H9 (cell line): ENCODE measurements around the gene MAP2. TPM values are rescaled to one million over a fixed set of nuclear protein-coding genes. Genes with fewer than 3 reads are reported as not detected.

Experiments used
- DNase-seq: peaks from one replicate; pipeline ENCODE4 v3.0.0-alpha.2; 2017
- H2AFZ ChIP-seq: one replicate; pipeline ENCODE4 v1.6.1; 2013; ENCODE audit warnings: mild to moderate bottlenecking, low read length, control low read depth, moderate library complexity
- H2AK5ac ChIP-seq: 2 replicates; pipeline ENCODE4 v1.6.1; 2013; ENCODE audit warnings: low read length, control low read depth, mixed read lengths; ENCODE audit not compliant: insufficient read length
- H2BK120ac ChIP-seq: one replicate; pipeline ENCODE4 v1.6.1; 2013; ENCODE audit warnings: low read depth, mild to moderate bottlenecking, low read length, control low read depth, inconsistent platforms; ENCODE audit not compliant: poor library complexity, severe bottlenecking
- H2BK12ac ChIP-seq: 2 replicates; pipeline ENCODE4 v1.6.1; 2013; ENCODE audit warnings: low read length, control low read depth, mixed read lengths, low read depth; ENCODE audit not compliant: insufficient read length
- H2BK15ac ChIP-seq: 2 replicates; pipeline ENCODE4 v1.6.1; 2013; ENCODE audit warnings: low read depth, low read length, control low read depth
- H2BK20ac ChIP-seq: one replicate; pipeline ENCODE4 v1.6.1; 2013; ENCODE audit warnings: low read depth, mild to moderate bottlenecking, low read length, control low read depth, inconsistent platforms; ENCODE audit not compliant: poor library complexity, severe bottlenecking
- H2BK5ac ChIP-seq: 2 replicates; pipeline ENCODE4 v1.6.1; 2013; ENCODE audit warnings: low read length, control low read depth, mixed read lengths; ENCODE audit not compliant: insufficient read length
- H3K14ac ChIP-seq: 2 replicates; pipeline ENCODE4 v1.6.1; 2013; ENCODE audit warnings: low read length, control low read depth; ENCODE audit not compliant: insufficient read depth
- H3K18ac ChIP-seq: 2 replicates; pipeline ENCODE4 v1.6.1; 2013; ENCODE audit warnings: low read depth, mild to moderate bottlenecking, mixed read lengths, low read length, control low read depth; ENCODE audit not compliant: insufficient read length
- H3K23ac ChIP-seq: 2 replicates; pipeline ENCODE4 v1.6.1; 2013; ENCODE audit warnings: low read length, control low read depth, mixed read lengths, low read depth; ENCODE audit not compliant: insufficient read length
- H3K23me2 ChIP-seq: 2 replicates; pipeline ENCODE4 v1.6.1; 2013; ENCODE audit warnings: low read depth, mild to moderate bottlenecking, mixed read lengths, low read length, control low read depth; ENCODE audit not compliant: insufficient read length, poor library complexity, severe bottlenecking
- H3K27ac ChIP-seq: 2 replicates; pipeline ENCODE4 v1.5.1; 2013; ENCODE audit warnings: low read length, control low read depth, mixed read lengths, low read depth; ENCODE audit not compliant: insufficient read length
- H3K27me3 ChIP-seq: 2 replicates; pipeline ENCODE4 v1.6.1; 2013; ENCODE audit warnings: low read length, control low read depth, inconsistent platforms; ENCODE audit not compliant: insufficient read depth
- H3K4ac ChIP-seq: 2 replicates; pipeline ENCODE4 v1.6.1; 2013; ENCODE audit warnings: low read depth, mild to moderate bottlenecking, control low read depth, inconsistent platforms, low read length, moderate library complexity
- H3K4me1 ChIP-seq: 2 replicates; pipeline ENCODE4 v1.6.1; 2013; ENCODE audit warnings: low read length, control low read depth, inconsistent platforms; ENCODE audit not compliant: insufficient read depth
- H3K4me2 ChIP-seq: 2 replicates; pipeline ENCODE4 v1.6.1; 2013; ENCODE audit warnings: low read length, control low read depth, mixed read lengths; ENCODE audit not compliant: insufficient read length, insufficient read depth
- H3K56ac ChIP-seq: 2 replicates; pipeline ENCODE4 v1.6.1; 2013; ENCODE audit warnings: low read depth, mild to moderate bottlenecking, mixed read lengths, low read length, control low read depth; ENCODE audit not compliant: insufficient read length
- H3K79me1 ChIP-seq: 2 replicates; pipeline ENCODE4 v1.6.1; 2013; ENCODE audit warnings: low read depth, mild to moderate bottlenecking, moderate library complexity, low read length, control low read depth, inconsistent platforms; ENCODE audit not compliant: insufficient read depth, poor library complexity, severe bottlenecking
- H3K79me2 ChIP-seq: 2 replicates; pipeline ENCODE4 v1.6.1; 2013; ENCODE audit warnings: low read length, control low read depth, inconsistent platforms; ENCODE audit not compliant: insufficient read depth
- H3K9ac ChIP-seq: 2 replicates; pipeline ENCODE4 v1.6.1; 2013; ENCODE audit warnings: low read length, control low read depth, mixed read lengths; ENCODE audit not compliant: insufficient read length; ENCODE audit errors: extremely low read depth
- H3K9me3 ChIP-seq: one replicate; pipeline ENCODE4 v1.6.1; 2013; ENCODE audit warnings: low read depth, low read length, inconsistent platforms; ENCODE audit not compliant: control insufficient read depth
- H3T11ph ChIP-seq: one replicate; pipeline ENCODE4 v1.6.1; 2013; ENCODE audit warnings: mild to moderate bottlenecking, low read length, control low read depth, inconsistent platforms
- H4K20me1 ChIP-seq: one replicate; pipeline ENCODE4 v1.6.1; 2013; ENCODE audit not compliant: control insufficient read depth, insufficient read length, insufficient read depth
- H4K5ac ChIP-seq: 2 replicates; pipeline ENCODE4 v1.6.1; 2013; ENCODE audit warnings: low read depth, mild to moderate bottlenecking, mixed read lengths, low read length, control low read depth; ENCODE audit not compliant: insufficient read length
- H4K8ac ChIP-seq: replicated peaks from 2 replicates; pipeline ENCODE4 v1.6.1; 2013; ENCODE audit warnings: low read length, control low read depth, mixed read lengths, low read depth; ENCODE audit not compliant: insufficient read length
- H4K91ac ChIP-seq: 2 replicates; pipeline ENCODE4 v1.6.1; 2013; ENCODE audit warnings: low read depth, mild to moderate bottlenecking, moderate library complexity, mixed read lengths, low read length, control low read depth; ENCODE audit not compliant: insufficient read length
- H3K27ac Mint-ChIP-seq, 3 experiments: 2 replicates in 2 of 3; 3 replicates in 1 of 3; pipeline ENCODE4 v1.8.0; 2020 to 2021; ENCODE audit warnings: mixed read lengths in 3 of 3, mild to moderate bottlenecking in 1 of 3, moderate library complexity in 1 of 3
- H3K27me3 Mint-ChIP-seq: 2 replicates; pipeline ENCODE4 v1.8.0; 2021; ENCODE audit warnings: low read depth, mild to moderate bottlenecking, moderate library complexity, mixed read lengths
- H3K36me3 Mint-ChIP-seq, 3 experiments: 2 replicates in 2 of 3; 3 replicates in 1 of 3; pipeline ENCODE4 v1.8.0; 2020 to 2021; ENCODE audit warnings: low read depth in 3 of 3, mixed read lengths in 3 of 3; ENCODE audit not compliant: insufficient read depth in 1 of 3
- H3K4me1 Mint-ChIP-seq, 2 experiments: 2 replicates each; pipeline ENCODE4 v1.8.0; 2020; ENCODE audit warnings: mixed read lengths in 2 of 2
- H3K4me3 Mint-ChIP-seq, 2 experiments: 2 replicates in 1 of 2; 3 replicates in 1 of 2; pipeline ENCODE4 v1.8.0; 2020 to 2021; ENCODE audit warnings: mild to moderate bottlenecking in 2 of 2, mixed read lengths in 2 of 2, moderate library complexity in 1 of 2
- H3K9me3 Mint-ChIP-seq, 2 experiments: 2 replicates in 1 of 2; 3 replicates in 1 of 2; pipeline ENCODE4 v1.8.0; 2020; ENCODE audit warnings: mild to moderate bottlenecking in 2 of 2, mixed read lengths in 2 of 2, moderate library complexity in 1 of 2
- CTCF ChIP-seq: fragments of 200-600 bp; sonication (generic); conservative IDR thresholded peaks from 3 replicates; pipeline ENCODE4 v1.8.0; 2021; ENCODE audit warnings: antibody characterized with exemption, mild to moderate bottlenecking
- WGBS: extraction: QIAGEN DNeasy Blood & Tissue Kit; methylation state at CpG from one replicate; pipeline ENCODE4 v1.1.7; 2013; ENCODE audit warnings: missing lambda C conversion rate, low lambda C conversion rate, mixed read lengths; ENCODE audit not compliant: insufficient read length; ENCODE audit errors: extremely low coverage; 5-methylcytosine and 5-hydroxymethylcytosine counted together
- total RNA-seq: library from RNA; stranded (reverse); gene quantifications from 2 replicates; pipeline ENCODE4 v1.2.1, GENCODE V29; 2021

Gene MAP2
- total RNA-seq, 1 experiment from 2014 or later = 0.87 TPM

GRCh38 chr2:209381091-209381490 lies 42.8 kb upstream of the MAP2 start:
- Histone ChIP-seq H3K18ac (no peak overlapping the region), H3T11ph (no peak overlapping the region)
- no peak overlapping the region for H3K4me3 Mint-ChIP-seq

More at GRCh38 chr2:209381091-209381490, 42.8 kb upstream of the MAP2 start:
- Histone ChIP-seq H2BK12ac (no peak overlapping the region), H2BK20ac (no peak overlapping the region), H3K4me2 (no peak overlapping the region), H3K23me2 (no peaks in the 10 kb centered on the region), H4K91ac (no peak overlapping the region), H3K27me3 (no peaks in the 10 kb centered on the region), H2BK15ac (no peak overlapping the region), H3K14ac (no peak overlapping the region), H2BK5ac (no peak overlapping the region), H4K8ac (no peak overlapping the region), H4K20me1 (no peaks in the 10 kb centered on the region), H3K9me3 (no peaks in the 10 kb centered on the region), H3K79me2 (no peaks in the 10 kb centered on the region), H3K4ac (no peak overlapping the region), H3K23ac (no peak overlapping the region), H3K79me1 (no peaks in the 10 kb centered on the region), H3K4me1 (no peaks in the 10 kb centered on the region), H3K9ac (no peak overlapping the region), H3K27ac (no peak overlapping the region), H4K5ac (no peak overlapping the region), H2BK120ac (no peak overlapping the region), H2AK5ac (no peak overlapping the region), H2AFZ (no peak overlapping the region), H3K56ac (no peak overlapping the region)
- no peak for TF ChIP-seq CTCF
- peaks cover 0 to 2% of the 10 kb centered on the region in 2 experiments; a peak in 2 of 5 replicates for H3K9me3 Mint-ChIP-seq
- WGBS = no CpG with 5 or more reads among the region's 3 CpGs
- DNase-seq = no peak
- H3K36me3 Mint-ChIP-seq = peaks cover 0 to 6% (median 0%) of the 10 kb centered on the region in 3 experiments; a peak in 1 of 7 replicates
- peaks cover 2 to 3% of the 10 kb centered on the region in 2 experiments; a peak in 2 of 4 replicates for H3K4me1 Mint-ChIP-seq
- H3K27me3 Mint-ChIP-seq = no peaks in the 10 kb centered on the region
- no peak overlapping the region for H3K27ac Mint-ChIP-seq
